ENCODE data around the gene P2RX1.

Gene P2RX1

GRCh38 chr17:3889325-3890012 is 26.8 kb downstream of the P2RX1 start:
- DNase-seq (ENCODE audit: extremely low read depth, insufficient read length): no peak
- no peak for TF ChIP-seq CTCF (IDR thresholded peaks at IDR 0.05; ENCODE audit: insufficient read depth, low read length, poor library complexity, severe bottlenecking)

GRCh38 chr17:3888343-3889171 is 27.7 kb downstream of the P2RX1 start:
- TF ChIP-seq CTCF (IDR thresholded peaks at IDR 0.05; ENCODE audit: insufficient read depth, low read length, poor library complexity, severe bottlenecking): no peak
- H3K4me3 ChIP-seq (replicated peaks; ENCODE audit: low read depth, low read length): no peak overlapping the region
- no peaks in the 10 kb centered on the region; the same call in 1 of the 2 replicates for H3K27me3 ChIP-seq (replicated peaks; ENCODE audit: control insufficient read depth, insufficient read depth, low read length)
- no peaks in the 10 kb centered on the region for H3K36me3 ChIP-seq (ENCODE audit: control insufficient read depth, insufficient read depth, low read length)
- DNase-seq (ENCODE audit: extremely low read depth, insufficient read length): no peak

More at GRCh38 chr17:3889325-3890012, 26.8 kb downstream of the P2RX1 start:
- Histone ChIP-seq H3K27me3 (replicated peaks; ENCODE audit: control insufficient read depth, insufficient read depth, low read length) (no peaks in the 10 kb centered on the region; the same call in 1 of the 2 replicates), H3K36me3 (ENCODE audit: control insufficient read depth, insufficient read depth, low read length) (no peaks in the 10 kb centered on the region), H3K4me3 (replicated peaks; ENCODE audit: low read depth, low read length) (no peak overlapping the region)

GRCh38 chr17:3887804-3888203 is 28.5 kb downstream of the P2RX1 start:
- no peak for DNase-seq (ENCODE audit: extremely low read depth, insufficient read length)
- no peak overlapping the region for H3K4me3 ChIP-seq (replicated peaks; ENCODE audit: low read depth, low read length)
- H3K36me3 ChIP-seq (ENCODE audit: control insufficient read depth, insufficient read depth, low read length): no peaks in the 10 kb centered on the region
- TF ChIP-seq CTCF (IDR thresholded peaks at IDR 0.05; ENCODE audit: insufficient read depth, low read length, poor library complexity, severe bottlenecking): no peak
- no peaks in the 10 kb centered on the region; the same call in 1 of the 2 replicates for H3K27me3 ChIP-seq (replicated peaks; ENCODE audit: control insufficient read depth, insufficient read depth, low read length)

- no peak for TF ChIP-seq CTCF (IDR thresholded peaks at IDR 0.05; ENCODE audit: insufficient read depth, low read length, poor library complexity, severe bottlenecking)
- DNase-seq (ENCODE audit: extremely low read depth, insufficient read length): no peak
- Histone ChIP-seq H3K4me3 (replicated peaks; ENCODE audit: low read depth, low read length) (no peak overlapping the region), H3K27me3 (replicated peaks; ENCODE audit: control insufficient read depth, insufficient read depth, low read length) (no peaks in the 10 kb centered on the region; the same call in 1 of the 2 replicates), H3K36me3 (ENCODE audit: control insufficient read depth, insufficient read depth, low read length) (no peaks in the 10 kb centered on the region)
These were observed 28.9 kb downstream of the P2RX1 start for GRCh38 chr17:3887394-3887793.

DNA sequence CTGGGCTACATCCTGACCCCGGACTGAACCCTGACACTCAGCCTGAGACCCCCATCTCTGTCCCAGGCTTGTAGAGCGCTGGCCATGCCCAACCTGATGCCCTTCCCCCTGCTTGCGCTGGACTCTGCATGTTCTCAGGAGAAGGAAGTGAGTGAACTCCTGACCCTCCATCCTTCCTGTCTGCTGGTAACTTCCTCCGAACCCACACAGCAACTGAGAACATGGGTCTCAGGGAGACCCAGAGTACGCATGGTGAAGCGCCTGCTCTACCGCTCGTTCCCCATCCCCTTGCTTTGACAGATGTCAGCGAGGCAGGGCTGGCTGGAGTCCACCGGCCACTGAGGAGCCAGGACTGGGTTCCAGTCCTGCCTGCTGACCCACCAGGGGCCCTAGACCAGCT is 29.5 kb downstream of the P2RX1 start:
- no peak overlapping the region for H3K4me3 ChIP-seq (replicated peaks; ENCODE audit: low read depth, low read length)
- no peak for DNase-seq (ENCODE audit: extremely low read depth, insufficient read length)
- H3K36me3 ChIP-seq (ENCODE audit: control insufficient read depth, insufficient read depth, low read length): no peaks in the 10 kb centered on the region
- TF ChIP-seq CTCF (IDR thresholded peaks at IDR 0.05; ENCODE audit: insufficient read depth, low read length, poor library complexity, severe bottlenecking): no peak
- no peaks in the 10 kb centered on the region for H3K27me3 ChIP-seq (replicated peaks; ENCODE audit: control insufficient read depth, insufficient read depth, low read length)
